ENCODE data around the gene PTPRD. TPM values are rescaled to one million over a fixed set of nuclear protein-coding genes. Genes with fewer than 3 reads are reported as not detected.

The PTPRD gene
- total and polyA plus RNA-seq, 2 experiments from 2014 or later = 11.5 to 58.0 TPM

- TF ChIP-seq REST (IDR thresholded peaks at IDR 0.05; ENCODE audit: unreplicated experiment) (no peak), NANOG (IDR thresholded peaks at IDR 0.05; ENCODE audit: borderline replicate concordance) (no peak), EZH2phosphoT487 (IDR thresholded peaks at IDR 0.05; ENCODE audit: unreplicated experiment) (no peak), EZH2 (IDR thresholded peaks at IDR 0.05; ENCODE audit: low read depth, unreplicated experiment) (no peak), STAT1 (IDR thresholded peaks at IDR 0.05; ENCODE audit: unreplicated experiment) (no peak), ZNF331 (CRISPR knock-in tag; IDR thresholded peaks at IDR 0.05; ENCODE audit: low read depth) (no peak)
These were observed 2054.6 kb downstream of the PTPRD start (continued) for GRCh38 chr9:8558176-8558575.

GRCh38 chr9:8555762-8556500 is 2056.9 kb downstream of the PTPRD start:
- no peaks in the 10 kb centered on the region for H3K36me3 ChIP-seq (ENCODE audit: insufficient read depth)
- no peaks in the 10 kb centered on the region for H3K9me2 ChIP-seq (ENCODE audit: insufficient read depth)
- Mint-ChIP-seq H3K9me3 (no peaks in the 10 kb centered on the region), H3K4me1 (peaks cover 11% of the 10 kb centered on the region; the same call in 2 of the 3 replicates), H3K36me3 (ENCODE audit: low read depth) (no peaks in the 10 kb centered on the region), H3K4me3 (no peak overlapping the region), H3K27me3 (ENCODE audit: insufficient read depth, low read depth, poor library complexity) (peaks cover 5% of the 10 kb centered on the region), H3K27ac (no peak overlapping the region)
- ATAC-seq (no peak), DNase-seq (ENCODE audit: low spot score) (no peak)
- H4K20me1 ChIP-seq (replicated peaks; ENCODE audit: insufficient read depth) = no peaks in the 10 kb centered on the region
- no peaks in the 10 kb centered on the region for H3F3A ChIP-seq (replicated peaks; ENCODE audit: low read depth)
- peaks cover 3% of the 10 kb centered on the region; the same call in 1 of the 2 replicates for H3K4me1 ChIP-seq (ENCODE audit: insufficient read depth)
- no peak overlapping the region for H2AFZ ChIP-seq
- no peak overlapping the region for H3K4me3 ChIP-seq
- H3K4me2 ChIP-seq = no peak overlapping the region
- H3K27ac ChIP-seq (ENCODE audit: low read depth) = no peak overlapping the region
- no peaks in the 10 kb centered on the region for H3K79me2 ChIP-seq (replicated peaks; ENCODE audit: insufficient read depth)
- H3K27me3 ChIP-seq (ENCODE audit: insufficient read depth) = no peaks in the 10 kb centered on the region
- TF ChIP-seq ZNF114 (CRISPR knock-in tag; IDR thresholded peaks at IDR 0.05) (no peak), POLR2AphosphoS5 (IDR thresholded peaks at IDR 0.05; ENCODE audit: low read depth) (no peak), ETS1 (IDR thresholded peaks at IDR 0.05) (no peak), ZNF331 (CRISPR knock-in tag; IDR thresholded peaks at IDR 0.05; ENCODE audit: low read depth) (no peak), JUNB (IDR thresholded peaks at IDR 0.05; ENCODE audit: unreplicated experiment) (no peak), REST (IDR thresholded peaks at IDR 0.05; ENCODE audit: unreplicated experiment) (no peak), EZH2 (IDR thresholded peaks at IDR 0.05; ENCODE audit: low read depth, unreplicated experiment) (no peak), CTCF (conservative IDR thresholded peaks at IDR 0.05; ENCODE audit: low read depth in 2 of 2) (no peak)
